Measurements from ENCODE around the gene PBX3. TPM values are rescaled to one million over a fixed set of nuclear protein-coding genes. Genes with fewer than 3 reads are reported as not detected.

The PBX3 gene
- total RNA-seq, 1 donor from 2014 or later = 10.6 TPM

DNA sequence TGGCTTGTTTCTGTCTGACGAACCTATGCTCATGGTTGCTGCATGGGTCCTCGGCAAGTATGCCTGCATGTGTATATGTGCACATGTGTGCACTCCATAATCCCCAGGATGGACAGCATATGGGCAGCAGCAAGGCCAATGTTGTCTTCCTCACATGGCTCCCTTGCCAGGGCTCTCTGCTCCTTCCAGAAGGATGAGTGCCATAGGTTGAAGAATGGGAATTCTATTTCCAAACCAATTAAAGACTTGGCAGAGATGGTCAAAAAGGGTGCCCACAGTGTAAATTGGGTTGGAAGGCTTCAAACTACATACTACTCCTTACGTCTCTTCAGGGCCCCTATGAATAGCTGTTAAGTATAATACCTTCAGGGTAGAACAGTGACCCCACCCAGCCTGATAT is 212.1 kb downstream of the PBX3 start:
- Histone ChIP-seq H3K27me3 (ENCODE audit: control insufficient read depth, insufficient read depth, low read length) (no peaks in the 10 kb centered on the region), H3K4me3 (ENCODE audit: low read depth, low read length) (no peak overlapping the region), H3K36me3 (ENCODE audit: control insufficient read depth, insufficient read depth, low read length) (no peaks in the 10 kb centered on the region)
- DNase-seq (ENCODE audit: low read depth) = no peak
- TF ChIP-seq, protein P1, sequence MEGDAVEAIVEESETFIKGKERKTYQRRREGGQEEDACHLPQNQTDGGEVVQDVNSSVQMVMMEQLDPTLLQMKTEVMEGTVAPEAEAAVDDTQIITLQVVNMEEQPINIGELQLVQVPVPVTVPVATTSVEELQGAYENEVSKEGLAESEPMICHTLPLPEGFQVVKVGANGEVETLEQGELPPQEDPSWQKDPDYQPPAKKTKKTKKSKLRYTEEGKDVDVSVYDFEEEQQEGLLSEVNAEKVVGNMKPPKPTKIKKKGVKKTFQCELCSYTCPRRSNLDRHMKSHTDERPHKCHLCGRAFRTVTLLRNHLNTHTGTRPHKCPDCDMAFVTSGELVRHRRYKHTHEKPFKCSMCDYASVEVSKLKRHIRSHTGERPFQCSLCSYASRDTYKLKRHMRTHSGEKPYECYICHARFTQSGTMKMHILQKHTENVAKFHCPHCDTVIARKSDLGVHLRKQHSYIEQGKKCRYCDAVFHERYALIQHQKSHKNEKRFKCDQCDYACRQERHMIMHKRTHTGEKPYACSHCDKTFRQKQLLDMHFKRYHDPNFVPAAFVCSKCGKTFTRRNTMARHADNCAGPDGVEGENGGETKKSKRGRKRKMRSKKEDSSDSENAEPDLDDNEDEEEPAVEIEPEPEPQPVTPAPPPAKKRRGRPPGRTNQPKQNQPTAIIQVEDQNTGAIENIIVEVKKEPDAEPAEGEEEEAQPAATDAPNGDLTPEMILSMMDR (IDR thresholded peaks at IDR 0.05; ENCODE audit: insufficient read depth, low read length, poor library complexity, severe bottlenecking) = no peak

DNA sequence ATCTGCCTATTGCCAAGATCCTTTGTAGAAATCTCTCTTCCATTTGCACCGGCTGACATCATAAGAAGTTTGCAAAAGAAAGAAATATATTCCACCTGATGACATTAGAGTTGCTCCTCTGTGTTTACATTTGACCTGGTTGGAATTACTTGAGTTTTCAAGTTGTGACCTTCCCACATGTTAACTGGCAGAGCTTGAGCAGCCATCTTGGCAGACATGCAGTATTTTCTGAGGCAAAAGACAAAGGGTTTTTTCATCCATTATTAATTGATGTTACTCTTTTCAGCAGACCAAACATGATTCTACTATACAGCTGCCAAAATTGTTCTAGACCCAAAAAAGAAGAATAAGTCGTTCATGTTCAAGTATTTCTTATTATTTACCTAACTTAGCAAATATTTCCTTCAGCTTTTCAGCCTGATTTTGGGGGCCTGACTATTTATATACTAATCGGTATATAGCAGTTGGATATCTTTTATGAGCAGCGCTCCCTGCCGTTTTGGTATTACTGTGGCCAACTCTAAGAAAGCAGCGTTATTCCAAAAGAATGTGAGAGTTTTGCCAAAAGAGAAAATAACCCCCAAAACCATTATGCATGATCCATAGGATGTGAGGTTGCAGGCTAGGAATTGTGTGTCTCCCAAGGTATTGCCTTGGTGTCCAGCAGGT is 212.9 kb downstream of the PBX3 start:
- Histone ChIP-seq H3K4me3 (ENCODE audit: low read depth, low read length) (no peak overlapping the region), H3K27me3 (ENCODE audit: control insufficient read depth, insufficient read depth, low read length) (no peaks in the 10 kb centered on the region), H3K36me3 (ENCODE audit: control insufficient read depth, insufficient read depth, low read length) (no peaks in the 10 kb centered on the region)
- no peak for DNase-seq (ENCODE audit: low read depth)
- TF ChIP-seq, protein P1 (IDR thresholded peaks at IDR 0.05; ENCODE audit: insufficient read depth, low read length, poor library complexity, severe bottlenecking) = no peak

DNA sequence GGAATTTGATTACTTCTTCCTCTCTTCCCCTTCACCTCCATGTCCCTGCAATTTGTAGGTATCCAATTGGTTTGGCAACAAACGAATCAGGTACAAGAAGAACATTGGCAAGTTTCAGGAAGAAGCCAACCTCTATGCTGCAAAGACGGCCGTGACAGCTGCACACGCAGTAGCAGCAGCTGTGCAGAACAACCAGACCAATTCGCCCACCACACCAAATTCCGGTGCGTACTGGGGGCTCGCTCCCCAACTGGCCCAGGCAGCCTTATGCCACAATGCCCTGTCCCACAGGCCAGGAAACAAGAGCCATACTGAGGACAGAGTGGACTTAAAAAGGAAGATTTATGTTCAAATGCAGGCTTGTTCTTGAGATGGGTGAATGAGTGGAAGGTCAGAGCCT is 213.5 kb downstream of the PBX3 start:
- TF ChIP-seq, protein P1 (IDR thresholded peaks at IDR 0.05; ENCODE audit: insufficient read depth, low read length, poor library complexity, severe bottlenecking) = no peak
- no peak for DNase-seq (ENCODE audit: low read depth)
- no peaks in the 10 kb centered on the region for H3K36me3 ChIP-seq (ENCODE audit: control insufficient read depth, insufficient read depth, low read length)
- H3K27me3 ChIP-seq (ENCODE audit: control insufficient read depth, insufficient read depth, low read length) = no peaks in the 10 kb centered on the region
- H3K4me3 ChIP-seq (ENCODE audit: low read depth, low read length) = no peak overlapping the region

DNA sequence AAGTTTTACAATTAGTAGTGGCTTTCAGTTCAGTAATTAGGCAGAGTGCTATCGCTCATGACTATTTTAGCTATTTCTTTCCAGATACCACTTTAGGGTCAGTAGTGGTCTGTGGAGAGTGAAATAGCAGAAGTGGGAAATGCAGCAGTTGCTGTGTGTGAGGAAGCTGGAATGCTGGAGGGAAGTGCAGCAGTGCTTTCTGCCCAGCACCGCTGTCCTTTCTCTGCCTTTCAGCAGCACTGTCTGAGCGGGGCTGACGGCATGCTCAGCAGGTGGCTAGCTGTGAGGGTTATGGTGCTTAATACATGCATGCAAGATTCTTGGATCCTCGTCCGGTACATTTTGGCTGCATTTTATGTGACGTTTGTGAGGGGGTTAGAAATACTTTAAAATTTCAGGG is 213.9 kb downstream of the PBX3 start:
- Histone ChIP-seq H3K36me3 (ENCODE audit: control insufficient read depth, insufficient read depth, low read length) (no peaks in the 10 kb centered on the region), H3K4me3 (ENCODE audit: low read depth, low read length) (no peak overlapping the region)
- TF ChIP-seq, protein P1 (IDR thresholded peaks at IDR 0.05; ENCODE audit: insufficient read depth, low read length, poor library complexity, severe bottlenecking) = no peak

DNA sequence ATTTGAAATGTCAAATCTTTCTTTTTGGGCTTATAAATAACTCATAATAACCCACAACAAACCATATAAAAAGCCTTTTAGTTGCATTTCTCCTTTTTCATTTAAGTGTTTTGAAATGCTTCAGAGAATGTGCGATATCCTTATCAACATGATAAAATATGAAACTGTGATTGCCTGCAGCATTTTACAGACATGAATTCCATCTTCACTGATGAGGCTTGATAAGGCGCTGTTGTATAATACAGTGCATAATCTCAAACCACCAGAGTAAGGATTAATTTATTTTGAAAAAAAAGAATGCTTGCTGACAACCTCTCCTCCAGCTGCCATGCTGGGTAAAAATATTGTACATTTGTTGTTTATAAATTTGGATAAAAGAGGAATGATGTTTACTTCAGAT is 216.8 kb downstream of the PBX3 start:
- TF ChIP-seq, protein P1 (IDR thresholded peaks at IDR 0.05; ENCODE audit: insufficient read depth, low read length, poor library complexity, severe bottlenecking) = no peak
- H3K4me3 ChIP-seq (ENCODE audit: low read depth, low read length) = no peak overlapping the region
- no peaks in the 10 kb centered on the region for H3K36me3 ChIP-seq (ENCODE audit: control insufficient read depth, insufficient read depth, low read length)
- H3K27me3 ChIP-seq (ENCODE audit: control insufficient read depth, insufficient read depth, low read length) = no peaks in the 10 kb centered on the region
- DNase-seq (ENCODE audit: low read depth) = no peak

More for the DNA sequence above, 213.9 kb downstream of the PBX3 start:
- no peaks in the 10 kb centered on the region for H3K27me3 ChIP-seq (ENCODE audit: control insufficient read depth, insufficient read depth, low read length)
- DNase-seq (ENCODE audit: low read depth) = no peak

DNA sequence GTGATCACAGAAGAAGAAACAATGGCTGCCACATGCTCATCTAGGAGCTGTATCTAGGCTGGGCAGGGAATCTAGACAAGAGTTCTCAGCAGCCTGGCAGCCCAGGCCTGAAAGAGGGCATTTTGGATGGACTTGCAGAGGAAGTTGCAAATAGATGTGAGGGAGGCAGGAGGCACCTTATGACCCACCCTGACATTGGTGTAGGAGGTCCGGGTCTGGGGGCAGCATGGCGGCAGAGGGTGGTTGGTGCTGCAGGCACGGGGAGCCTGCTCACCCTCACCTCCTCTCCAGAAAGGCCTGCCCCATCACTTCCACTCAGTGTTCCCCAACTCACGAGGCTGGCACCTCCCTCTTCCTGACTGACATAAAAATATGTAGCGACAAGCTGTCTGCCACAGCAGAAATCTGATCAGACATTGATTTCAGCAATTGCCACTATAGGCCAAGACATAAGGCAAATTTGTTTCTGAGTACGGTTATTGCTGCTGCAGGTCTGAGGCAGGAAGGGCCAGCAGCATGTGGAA is 217.6 kb downstream of the PBX3 start:
- H3K27me3 ChIP-seq (ENCODE audit: control insufficient read depth, insufficient read depth, low read length) = no peaks in the 10 kb centered on the region
- no peak overlapping the region for H3K4me3 ChIP-seq (ENCODE audit: low read depth, low read length)
- no peaks in the 10 kb centered on the region for H3K36me3 ChIP-seq (ENCODE audit: control insufficient read depth, insufficient read depth, low read length)
- TF ChIP-seq, protein P1 (IDR thresholded peaks at IDR 0.05; ENCODE audit: insufficient read depth, low read length, poor library complexity, severe bottlenecking) = no peak
- DNase-seq (ENCODE audit: low read depth) = no peak

All from kidney epithelial cell (primary cell).